Uterus (tissue), 2 donors: ENCODE measurements around the gene KCNC2.

ENCODE experiments used
- POLR2A ChIP-seq, 2 donors: fragments of 450-650 bp; IDR thresholded peaks; one replicate each; pipeline ENCODE4 v1.6.1; 2016; ENCODE audit warnings: antibody characterized with exemption in 2 of 2, mild to moderate bottlenecking in 1 of 2, moderate library complexity in 1 of 2
- TF ChIP-seq, protein P1 (sequence below), 4 experiments: fragments of 200-600 bp in 2 of 4; fragments of 450-650 bp in 2 of 4; sonication (generic) in 2 of 4; IDR thresholded peaks; one replicate each; pipeline ENCODE4 v1.5.1; 2016 to 2019; ENCODE audit warnings: antibody characterized with exemption in 4 of 4, mild to moderate bottlenecking in 2 of 4, moderate library complexity in 1 of 4

- TF ChIP-seq POLR2A (IDR thresholded peaks at IDR 0.05) = no peak
- TF ChIP-seq, protein P1, sequence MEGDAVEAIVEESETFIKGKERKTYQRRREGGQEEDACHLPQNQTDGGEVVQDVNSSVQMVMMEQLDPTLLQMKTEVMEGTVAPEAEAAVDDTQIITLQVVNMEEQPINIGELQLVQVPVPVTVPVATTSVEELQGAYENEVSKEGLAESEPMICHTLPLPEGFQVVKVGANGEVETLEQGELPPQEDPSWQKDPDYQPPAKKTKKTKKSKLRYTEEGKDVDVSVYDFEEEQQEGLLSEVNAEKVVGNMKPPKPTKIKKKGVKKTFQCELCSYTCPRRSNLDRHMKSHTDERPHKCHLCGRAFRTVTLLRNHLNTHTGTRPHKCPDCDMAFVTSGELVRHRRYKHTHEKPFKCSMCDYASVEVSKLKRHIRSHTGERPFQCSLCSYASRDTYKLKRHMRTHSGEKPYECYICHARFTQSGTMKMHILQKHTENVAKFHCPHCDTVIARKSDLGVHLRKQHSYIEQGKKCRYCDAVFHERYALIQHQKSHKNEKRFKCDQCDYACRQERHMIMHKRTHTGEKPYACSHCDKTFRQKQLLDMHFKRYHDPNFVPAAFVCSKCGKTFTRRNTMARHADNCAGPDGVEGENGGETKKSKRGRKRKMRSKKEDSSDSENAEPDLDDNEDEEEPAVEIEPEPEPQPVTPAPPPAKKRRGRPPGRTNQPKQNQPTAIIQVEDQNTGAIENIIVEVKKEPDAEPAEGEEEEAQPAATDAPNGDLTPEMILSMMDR (IDR thresholded peaks at IDR 0.05) = no peak
These were observed 198.5 kb downstream of the KCNC2 start for GRCh38 chr12:75011120-75011519.
